Stomach (tissue), 4 donors: Measurements from ENCODE around the gene RFTN1.

ENCODE experiments used
- POLR2A ChIP-seq, 4 donors: fragments of 450-650 bp; IDR thresholded peaks; one replicate each; pipeline ENCODE4 v1.6.1; 2016; ENCODE audit warnings: antibody characterized with exemption in 4 of 4, control low read depth in 2 of 4, mild to moderate bottlenecking in 1 of 4, moderate library complexity in 1 of 4
- TF ChIP-seq, protein P1 (sequence below), 7 experiments: fragments of 450-650 bp in 4 of 7; fragments of 200-600 bp in 3 of 7; sonication (generic) in 3 of 7; IDR thresholded peaks; one replicate each; pipeline ENCODE4 v1.5.1; 2016 to 2019; ENCODE audit warnings: antibody characterized with exemption in 7 of 7, control low read depth in 2 of 7, mild to moderate bottlenecking in 1 of 7

- TF ChIP-seq, protein P1, sequence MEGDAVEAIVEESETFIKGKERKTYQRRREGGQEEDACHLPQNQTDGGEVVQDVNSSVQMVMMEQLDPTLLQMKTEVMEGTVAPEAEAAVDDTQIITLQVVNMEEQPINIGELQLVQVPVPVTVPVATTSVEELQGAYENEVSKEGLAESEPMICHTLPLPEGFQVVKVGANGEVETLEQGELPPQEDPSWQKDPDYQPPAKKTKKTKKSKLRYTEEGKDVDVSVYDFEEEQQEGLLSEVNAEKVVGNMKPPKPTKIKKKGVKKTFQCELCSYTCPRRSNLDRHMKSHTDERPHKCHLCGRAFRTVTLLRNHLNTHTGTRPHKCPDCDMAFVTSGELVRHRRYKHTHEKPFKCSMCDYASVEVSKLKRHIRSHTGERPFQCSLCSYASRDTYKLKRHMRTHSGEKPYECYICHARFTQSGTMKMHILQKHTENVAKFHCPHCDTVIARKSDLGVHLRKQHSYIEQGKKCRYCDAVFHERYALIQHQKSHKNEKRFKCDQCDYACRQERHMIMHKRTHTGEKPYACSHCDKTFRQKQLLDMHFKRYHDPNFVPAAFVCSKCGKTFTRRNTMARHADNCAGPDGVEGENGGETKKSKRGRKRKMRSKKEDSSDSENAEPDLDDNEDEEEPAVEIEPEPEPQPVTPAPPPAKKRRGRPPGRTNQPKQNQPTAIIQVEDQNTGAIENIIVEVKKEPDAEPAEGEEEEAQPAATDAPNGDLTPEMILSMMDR (IDR thresholded peaks at IDR 0.05), result no peak
- no peak for TF ChIP-seq POLR2A (IDR thresholded peaks at IDR 0.05)
Measured at GRCh38 chr3:16288664-16289063, 224.8 kb downstream of the RFTN1 start.
